Fibroblast of pulmonary artery (primary cell): ENCODE measurements around the gene DRAM1.
"Not testable (repeated sequence)": the region's sequence is repeated elsewhere in the genome, so short reads cannot be mapped to it uniquely, and the experiment has no call there.

Source experiments
- DNase-seq: peaks from one replicate; pipeline ENCODE4 v3.0.0-alpha.2; 2010; ENCODE audit warnings: low read depth
- H3K4me3 ChIP-seq: replicated peaks from 2 replicates; pipeline ENCODE4 v1.5.1; 2011; ENCODE audit warnings: low read depth, mild to moderate bottlenecking, control low read depth, low read length, moderate library complexity
- CTCF ChIP-seq: IDR thresholded peaks from 2 replicates; pipeline ENCODE4 v1.5.1; 2011; ENCODE audit warnings: mild to moderate bottlenecking, control low read depth, low read length, inconsistent platforms; ENCODE audit errors: missing control alignments

The DRAM1 gene

GRCh38 chr12:101875162-101875561, 2.2 kb upstream of the DRAM1 start:
- no peak for TF ChIP-seq CTCF
- DNase-seq, result no peak
- no peak overlapping the region for H3K4me3 ChIP-seq

GRCh38 chr12:101876322-101876860, 989 bp upstream of the DRAM1 start:
- TF ChIP-seq CTCF, result no peak
- no peak for DNase-seq
- H3K4me3 ChIP-seq, result peak overlapping the region; percentile 80

- H3K4me3 ChIP-seq, result peak overlapping the region; percentile 80
- TF ChIP-seq CTCF, result no peak
Observed at GRCh38 chr12:101877806-101878242, 444 bp downstream of the DRAM1 start.

GRCh38 chr12:101878243-101878821, 952 bp downstream of the DRAM1 start:
- no peak for TF ChIP-seq CTCF
- H3K4me3 ChIP-seq, result peak overlapping the region; percentile 80

More at GRCh38 chr12:101877806-101878242, 444 bp downstream of the DRAM1 start:
- DNase-seq, result no peak

GRCh38 chr12:101880769-101881168, 3.4 kb downstream of the DRAM1 start:
- no peak overlapping the region for H3K4me3 ChIP-seq
- TF ChIP-seq CTCF, result no peak
- no peak for DNase-seq

More at GRCh38 chr12:101878243-101878821, 952 bp downstream of the DRAM1 start:
- DNase-seq, result no peak

- no peak overlapping the region for H3K4me3 ChIP-seq
- TF ChIP-seq CTCF, result no peak
- DNase-seq, result no peak
Observed at GRCh38 chr12:101881228-101881627, 3.8 kb downstream of the DRAM1 start.

GRCh38 chr12:101884174-101884573, 6.8 kb downstream of the DRAM1 start:
- no peak for TF ChIP-seq CTCF
- no peak for DNase-seq
- no peak overlapping the region for H3K4me3 ChIP-seq

GRCh38 chr12:101884781-101885340, 7.5 kb downstream of the DRAM1 start:
- H3K4me3 ChIP-seq, DNase-seq: not testable (repeated sequence)
